K562 (cell line): Measurements from ENCODE around the gene PLD3. TPM values are rescaled to one million over a fixed set of nuclear protein-coding genes. Genes with fewer than 3 reads are reported as not detected.

Source experiments
- CBFB ChIP-seq: sonication (generic); formaldehyde crosslinking; IDR thresholded peaks from 2 replicates; pipeline ENCODE4 v1.4.0; 2020; ENCODE audit warnings: mild to moderate bottlenecking, missing genetic modification reagents
- ELF2 ChIP-seq: fragments of 250-450 bp; sonication (Bioruptor Pico); IDR thresholded peaks from 2 replicates; pipeline ENCODE4 v1.5.0; 2021; ENCODE audit warnings: mild to moderate bottlenecking
- ETV1 ChIP-seq: fragments of 450-650 bp; conservative IDR thresholded peaks from 2 replicates; pipeline ENCODE4 v1.6.1; 2016; ENCODE audit warnings: missing genetic modification characterization, control low read depth, low read depth, missing compliant biosample characterization
- FOSL1 ChIP-seq: fragments of 200-800 bp; sonication (Bioruptor generic); conservative IDR thresholded peaks from 2 replicates; pipeline ENCODE4 v1.6.1; 2016; ENCODE audit warnings: missing genetic modification characterization, missing compliant biosample characterization
- GATAD2B ChIP-seq: fragments of 450-650 bp; IDR thresholded peaks from 2 replicates; pipeline ENCODE4 v1.6.1; 2017; ENCODE audit warnings: mild to moderate bottlenecking, borderline replicate concordance
- MAFF ChIP-seq: IDR thresholded peaks from 2 replicates; pipeline ENCODE4 v1.6.1; 2012; ENCODE audit warnings: low read length, improper control_type of control experiment
- MLX ChIP-seq, 2 experiments: fragments of 450-650 bp in 1 of 2; sonication (generic) in 1 of 2; formaldehyde crosslinking; conservative IDR thresholded peaks; 2 replicates each; pipeline versions ENCODE4 v1.4.0 to v1.8.1; 2020 to 2022; ENCODE audit warnings: mild to moderate bottlenecking in 1 of 2, missing genetic modification reagents in 1 of 2
- NFATC3 ChIP-seq: fragments of 450-650 bp; IDR thresholded peaks from 2 replicates; pipeline ENCODE4 v1.6.1; 2017; ENCODE audit warnings: mild to moderate bottlenecking
- PHB2 ChIP-seq: fragments of 450-650 bp; IDR thresholded peaks from 2 replicates; pipeline ENCODE4 v1.6.1; 2017; ENCODE audit warnings: low read depth
- RFX1 ChIP-seq: fragments of 450-650 bp; IDR thresholded peaks from 2 replicates; pipeline ENCODE4 v1.6.1; 2016; ENCODE audit warnings: mild to moderate bottlenecking, moderate library complexity
- SETDB1 ChIP-seq: IDR thresholded peaks from one replicate; pipeline ENCODE4 v1.6.1; 2012; ENCODE audit warnings: low read length, control low read depth, inconsistent platforms
- TAL1 ChIP-seq: fragments of 450-650 bp; IDR thresholded peaks from 2 replicates; pipeline ENCODE4 v1.6.1; 2016; ENCODE audit warnings: mild to moderate bottlenecking
- USF2 ChIP-seq: sonication (generic); formaldehyde crosslinking; IDR thresholded peaks from 2 replicates; pipeline ENCODE4 v1.5.0; 2020; ENCODE audit warnings: missing genetic modification reagents
- ZBTB11 ChIP-seq, 3 experiments: fragments of 200-800 bp in 1 of 3; fragments of 250-450 bp in 1 of 3; fragments of 450-650 bp in 1 of 3; sonication (Bioruptor Pico) in 1 of 3; sonication (Bioruptor generic) in 1 of 3; formaldehyde crosslinking in 1 of 3; IDR thresholded peaks; 2 replicates each; pipeline versions ENCODE4 v1.6.1 to v1.8.0; 2016 to 2022; ENCODE audit warnings: mild to moderate bottlenecking in 2 of 3, missing genetic modification characterization in 2 of 3, missing compliant biosample characterization in 1 of 3, moderate library complexity in 1 of 3
- ZC3H8 ChIP-seq: fragments of 450-650 bp; IDR thresholded peaks from 2 replicates; pipeline ENCODE4 v1.6.1; 2017
- ZNF274 ChIP-seq: IDR thresholded peaks from 2 replicates; pipeline ENCODE4 v1.6.1; 2011; ENCODE audit warnings: low read depth, mild to moderate bottlenecking, low read length, moderate library complexity, borderline replicate concordance
- ZNF316 ChIP-seq: fragments of 450-650 bp; IDR thresholded peaks from 2 replicates; pipeline ENCODE4 v1.6.1; 2016
- ZNF449 ChIP-seq: fragments of 250-450 bp; sonication (Bioruptor Pico); IDR thresholded peaks from 2 replicates; pipeline ENCODE4 v1.8.0; 2022; ENCODE audit warnings: moderate library complexity, mild to moderate bottlenecking, inconsistent platforms
- ZNF512 ChIP-seq: IDR thresholded peaks from 2 replicates; pipeline ENCODE4 v1.6.1; 2016; ENCODE audit warnings: missing genetic modification characterization, missing compliant biosample characterization
- ZNF561 ChIP-seq: fragments of 450-650 bp; formaldehyde crosslinking; conservative IDR thresholded peaks from 2 replicates; pipeline ENCODE4 v1.4.0; 2020; ENCODE audit warnings: mild to moderate bottlenecking, moderate library complexity
- polyA plus RNA-seq, 8 experiments: library from polyadenylated mRNA; depleted of rRNA in 4 of 8; stranded (reverse) in 5 of 8; unstranded in 3 of 8; fragments of >200 nt; fragmentation: Nextera tagmentation in 2 of 8; fragmentation: Illumina TruSeq in 1 of 8; extraction: Ambion mirVana in 2 of 8; extraction: Trizol in 1 of 8; gene quantifications; 2 replicates each; pipeline versions ENCODE4 v1.2.1 to v1.2.3, GENCODE V29; 2011 to 2014; ENCODE audit warnings: inconsistent platforms in 1 of 8, missing spikeins in 1 of 8
- total RNA-seq, 7 experiments: library from RNA; depleted of rRNA in 6 of 7; stranded (reverse); fragments of >200 nt in 6 of 7; fragmentation: Illumina TruSeq in 2 of 7; extraction: Trizol in 2 of 7; gene quantifications; 2 replicates each; pipeline versions ENCODE4 v1.2.1 to v1.2.3, GENCODE V29; 2011 to 2021; ENCODE audit warnings: low replicate concordance in 1 of 7

PLD3 gene
- total and polyA plus RNA-seq, 9 of the 15 experiments (the other 6 are each of a cell fraction or from before 2014, with no cell fraction given), result 2.3 to 128 (median 72.7) TPM

GRCh38 chr19:40370997-40371801 is 22.7 kb downstream of the PLD3 start (continued):
- TF ChIP-seq CBFB (no peak), ZC3H8 (no peak), TAL1 (peak; percentile 50; the same call in 1 of the 2 replicates), RFX1 (no peak), MLX (CRISPR knock-in tag; conservative IDR thresholded peaks at IDR 0.05) (no peak), ELF2 (CRISPR knock-in tag) (no peak), ETV1 (peak; percentile 76), MAFF (no peak), ZBTB11 (CRISPR knock-in tag; IDR thresholded peaks at IDR 0.05) (no peak), FOSL1 (no peak), SETDB1 (no peak), USF2 (CRISPR knock-in tag) (no peak), PHB2 (no peak), ZNF274 (no peak), ZNF449 (CRISPR knock-in tag) (no peak), NFATC3 (no peak), ZNF561 (CRISPR knock-in tag) (no peak), GATAD2B (no peak), ZNF512 (tag) (no peak), ZNF316 (peak; percentile 62)
